GM04503 (cell line): Measurements from ENCODE around the gene HOXB5.

ENCODE experiments used
- DNase-seq: peaks from one replicate; pipeline ENCODE4 v3.0.0-alpha.2; 2012; ENCODE audit warnings: low read depth

The HOXB5 gene

GRCh38 chr17:48615963-48616716 lies 22.6 kb upstream of the HOXB5 start:
- DNase-seq: no peak

- no peak for DNase-seq
These were observed 21.7 kb upstream of the HOXB5 start, which contains the start of gene HOXB8 for GRCh38 chr17:48615047-48615962. TSS of gene HOXB8 (minus strand) at chr17:48615292. CDS start at chr17:48614704, 588 bp downstream.

- no peak for DNase-seq
These were observed 20.5 kb upstream of the HOXB5 start for GRCh38 chr17:48613862-48614694.

GRCh38 chr17:48612854-48613691 lies 19.5 kb upstream of the HOXB5 start:
- no peak for DNase-seq

- DNase-seq: no peak
These were observed 18.9 kb upstream of the HOXB5 start for GRCh38 chr17:48612456-48612853.

GRCh38 chr17:48611681-48612455 lies 18.3 kb upstream of the HOXB5 start:
- no peak for DNase-seq

GRCh38 chr17:48611213-48611612 lies 17.6 kb upstream of the HOXB5 start:
- no peak for DNase-seq

- DNase-seq: no peak
These were observed 17.0 kb upstream of the HOXB5 start, which contains the start of gene HOXB7 for GRCh38 chr17:48610282-48611211. TSS of gene HOXB7 (minus strand) at chr17:48611017. CDS start at chr17:48610918, 99 bp downstream.

GRCh38 chr17:48609759-48610281 lies 16.2 kb upstream of the HOXB5 start:
- no peak for DNase-seq

- DNase-seq: no peak
These were observed 15.5 kb upstream of the HOXB5 start for GRCh38 chr17:48609033-48609432.

- DNase-seq: no peak
These were observed 14.9 kb upstream of the HOXB5 start for GRCh38 chr17:48608494-48608834.

- no peak for DNase-seq
These were observed 13.5 kb upstream of the HOXB5 start for GRCh38 chr17:48606892-48607614.

GRCh38 chr17:48605991-48606891 lies 12.7 kb upstream of the HOXB5 start:
- DNase-seq: no peak

GRCh38 chr17:48605409-48605919 lies 11.9 kb upstream of the HOXB5 start:
- DNase-seq: no peak

- no peak for DNase-seq
These were observed 11.3 kb upstream of the HOXB5 start, which contains the start of gene HOXB6 for GRCh38 chr17:48604770-48605329. TSS of gene HOXB6 (minus strand) at chr17:48604986. CDS start at chr17:48598150, 6,836 bp downstream.

- DNase-seq: no peak
These were observed 10.6 kb upstream of the HOXB5 start for GRCh38 chr17:48603959-48604769.
